GM23338 (cell line): ENCODE results near the gene FABP6. TPM values are rescaled to one million over a fixed set of nuclear protein-coding genes. Genes with fewer than 3 reads are reported as not detected.
A peak's percentile ranks its signal among the peaks of the same experiment; 100 is the strongest.

Source experiments
- ATAC-seq: fragments of 200-7000 bp; cut with Tn5 transposase; 3 replicates; pipeline ENCODE4 v1.9.1; 2020
- DNase-seq: peaks from one replicate; pipeline ENCODE4 v3.0.0-alpha.2; 2015; ENCODE audit warnings: low spot score
- H2AFZ ChIP-seq: fragments of 200-600 bp; sonication (generic); 2 replicates; pipeline ENCODE4 v1.8.0; 2016; ENCODE audit warnings: antibody characterized with exemption, mild to moderate bottlenecking, moderate library complexity
- H3F3A ChIP-seq: fragments of 200-600 bp; sonication (generic); replicated peaks from 2 replicates; pipeline ENCODE4 v1.8.0; 2017; ENCODE audit warnings: antibody characterized with exemption, mixed run types, low read depth
- H3K27ac ChIP-seq: fragments of 200-600 bp; sonication (generic); 2 replicates; pipeline ENCODE4 v1.6.1; 2016; ENCODE audit warnings: low read depth
- H3K27me3 ChIP-seq: fragments of 200-600 bp; sonication (generic); 2 replicates; pipeline ENCODE4 v1.8.0; 2016; ENCODE audit warnings: mild to moderate bottlenecking, mixed run types, moderate library complexity; ENCODE audit not compliant: insufficient read depth
- H3K36me3 ChIP-seq: fragments of 200-600 bp; sonication (generic); 2 replicates; pipeline ENCODE4 v1.8.0; 2016; ENCODE audit warnings: mild to moderate bottlenecking; ENCODE audit not compliant: insufficient read depth
- H3K4me1 ChIP-seq: fragments of 200-600 bp; sonication (generic); 2 replicates; pipeline ENCODE4 v1.8.0; 2016; ENCODE audit warnings: mild to moderate bottlenecking, moderate library complexity; ENCODE audit not compliant: insufficient read depth
- H3K4me2 ChIP-seq: fragments of 200-600 bp; sonication (generic); 2 replicates; pipeline ENCODE4 v1.7.1; 2017; ENCODE audit warnings: mixed run types
- H3K4me3 ChIP-seq: fragments of 200-600 bp; sonication (generic); 2 replicates; pipeline ENCODE4 v1.6.1; 2016; ENCODE audit warnings: mixed run types
- H3K79me2 ChIP-seq: fragments of 200-600 bp; sonication (generic); replicated peaks from 2 replicates; pipeline ENCODE4 v1.8.0; 2017; ENCODE audit warnings: mild to moderate bottlenecking; ENCODE audit not compliant: insufficient read depth
- H3K9me2 ChIP-seq: fragments of 200-600 bp; sonication (generic); 2 replicates; pipeline ENCODE4 v1.8.0; 2017; ENCODE audit not compliant: insufficient read depth
- H4K20me1 ChIP-seq: fragments of 200-600 bp; sonication (generic); replicated peaks from 2 replicates; pipeline ENCODE4 v1.8.0; 2017; ENCODE audit warnings: mild to moderate bottlenecking; ENCODE audit not compliant: insufficient read depth
- H3K27ac Mint-ChIP-seq: 2 replicates; pipeline ENCODE4 v1.8.0; 2020; ENCODE audit warnings: inconsistent platforms, mild to moderate bottlenecking, moderate library complexity, mixed read lengths
- H3K27me3 Mint-ChIP-seq: 3 replicates; pipeline ENCODE4 v1.8.0; 2022; ENCODE audit warnings: low read depth, mild to moderate bottlenecking, moderate library complexity, mixed read lengths, inconsistent platforms; ENCODE audit not compliant: insufficient read depth, poor library complexity
- H3K36me3 Mint-ChIP-seq: 3 replicates; pipeline ENCODE4 v1.8.0; 2021; ENCODE audit warnings: low read depth, mild to moderate bottlenecking, inconsistent platforms, moderate library complexity, mixed read lengths
- H3K4me1 Mint-ChIP-seq: 3 replicates; pipeline ENCODE4 v1.8.0; 2020; ENCODE audit warnings: mild to moderate bottlenecking, inconsistent platforms, mixed read lengths
- H3K4me3 Mint-ChIP-seq: 3 replicates; pipeline ENCODE4 v1.8.0; 2021; ENCODE audit warnings: moderate library complexity, mild to moderate bottlenecking, inconsistent platforms, mixed read lengths
- H3K9me3 Mint-ChIP-seq: 3 replicates; pipeline ENCODE4 v1.8.0; 2020; ENCODE audit warnings: moderate library complexity, mild to moderate bottlenecking, inconsistent platforms, mixed read lengths
- CREB1 ChIP-seq: fragments of 250-450 bp; sonication (Bioruptor Pico); IDR thresholded peaks from 2 replicates; pipeline ENCODE4 v1.5.0; 2020; ENCODE audit warnings: low read depth, mild to moderate bottlenecking, moderate library complexity
- EZH2 ChIP-seq: fragments of 200-600 bp; sonication (generic); IDR thresholded peaks from one replicate; pipeline ENCODE4 v1.8.0; 2017; ENCODE audit warnings: antibody characterized with exemption, mild to moderate bottlenecking, low read depth; ENCODE audit not compliant: unreplicated experiment
- EZH2phosphoT487 ChIP-seq: fragments of 200-600 bp; sonication (generic); IDR thresholded peaks from one replicate; pipeline ENCODE4 v1.8.1; 2018; ENCODE audit warnings: antibody characterized with exemption; ENCODE audit not compliant: unreplicated experiment
- NANOG ChIP-seq: IDR thresholded peaks from 2 replicates; pipeline ENCODE4 v1.6.1; 2016; ENCODE audit warnings: antibody characterized with exemption, borderline replicate concordance
- POLR2AphosphoS5 ChIP-seq: IDR thresholded peaks from 2 replicates; pipeline ENCODE4 v1.6.1; 2016; ENCODE audit warnings: antibody characterized with exemption, low read depth
- ZNF114 ChIP-seq: fragments of 250-450 bp; sonication (Bioruptor Pico); IDR thresholded peaks from 2 replicates; pipeline ENCODE4 v1.5.0; 2020; ENCODE audit warnings: mild to moderate bottlenecking, moderate library complexity
- polyA plus RNA-seq: library from polyadenylated mRNA; unstranded; fragments of >200 nt; fragmentation: Nextera tagmentation; extraction: Ambion mirVana; gene quantifications from 2 replicates; pipeline ENCODE4 v1.2.1, GENCODE V29; 2016
- total RNA-seq: library from RNA; depleted of rRNA; stranded (reverse); fragments of >200 nt; shearing (Covaris generic); gene quantifications from 2 replicates; pipeline ENCODE4 v1.2.3, GENCODE V29; 2014
- TF ChIP-seq, protein P1 (sequence below): IDR thresholded peaks from 2 replicates; pipeline ENCODE4 v1.6.1; 2016; ENCODE audit warnings: antibody characterized with exemption
- TF ChIP-seq, protein P2 (sequence below): IDR thresholded peaks from one replicate; pipeline ENCODE4 v1.6.1; 2018; ENCODE audit warnings: antibody characterized with exemption; ENCODE audit not compliant: unreplicated experiment
- TF ChIP-seq, protein P3 (sequence below): fragments of 250-450 bp; sonication (Bioruptor Pico); IDR thresholded peaks from 2 replicates; pipeline ENCODE4 v1.5.0; 2020; ENCODE audit warnings: mild to moderate bottlenecking, moderate library complexity

Gene FABP6
- total and polyA plus RNA-seq, 2 experiments from 2014 or later, result 2.2 to 7.5 TPM

DNA sequence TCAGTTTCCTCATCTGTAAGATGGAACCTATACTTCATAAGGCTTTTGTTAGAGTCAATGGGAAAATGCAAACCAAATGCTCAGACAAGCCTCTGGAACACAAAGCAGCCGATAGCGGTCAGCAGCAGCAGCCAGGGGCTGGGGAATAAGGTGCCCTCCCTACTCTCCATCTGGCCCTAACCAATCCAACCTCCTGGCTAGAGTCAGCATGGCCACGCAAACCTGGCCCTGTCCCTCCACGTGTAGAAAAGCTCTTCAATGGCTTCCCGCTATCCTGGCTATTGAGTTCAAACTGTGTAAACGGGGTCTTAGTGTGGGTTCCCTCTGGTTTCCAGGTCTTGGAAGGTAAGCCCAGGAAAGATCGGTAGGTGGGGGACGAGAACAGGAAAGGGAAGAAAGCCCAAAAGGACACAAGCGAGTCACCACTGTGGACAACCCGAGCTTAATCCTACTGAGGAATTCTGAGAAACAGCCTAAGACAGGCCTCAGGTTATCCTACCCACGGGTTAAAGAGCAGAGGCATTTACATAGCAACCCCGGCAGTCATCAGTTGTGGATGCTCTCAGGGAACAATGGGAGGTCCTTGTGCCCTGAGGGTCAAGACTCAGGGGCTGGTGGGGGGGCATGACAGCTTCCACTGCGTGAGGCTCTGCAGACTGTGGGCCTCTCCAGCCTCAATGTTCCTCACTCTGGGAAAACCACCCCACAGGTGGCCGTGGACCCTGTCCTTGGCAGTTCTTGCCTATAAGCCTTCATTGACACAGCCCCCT lies 30.9 kb downstream of the FABP6 start (continued):
- TF ChIP-seq CREB1 (CRISPR knock-in tag) (no peak), ZNF114 (CRISPR knock-in tag) (no peak), EZH2 (no peak), POLR2AphosphoS5 (no peak)
- TF ChIP-seq, protein P1, sequence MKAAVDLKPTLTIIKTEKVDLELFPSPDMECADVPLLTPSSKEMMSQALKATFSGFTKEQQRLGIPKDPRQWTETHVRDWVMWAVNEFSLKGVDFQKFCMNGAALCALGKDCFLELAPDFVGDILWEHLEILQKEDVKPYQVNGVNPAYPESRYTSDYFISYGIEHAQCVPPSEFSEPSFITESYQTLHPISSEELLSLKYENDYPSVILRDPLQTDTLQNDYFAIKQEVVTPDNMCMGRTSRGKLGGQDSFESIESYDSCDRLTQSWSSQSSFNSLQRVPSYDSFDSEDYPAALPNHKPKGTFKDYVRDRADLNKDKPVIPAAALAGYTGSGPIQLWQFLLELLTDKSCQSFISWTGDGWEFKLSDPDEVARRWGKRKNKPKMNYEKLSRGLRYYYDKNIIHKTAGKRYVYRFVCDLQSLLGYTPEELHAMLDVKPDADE, result no peak
- TF ChIP-seq, protein P2, sequence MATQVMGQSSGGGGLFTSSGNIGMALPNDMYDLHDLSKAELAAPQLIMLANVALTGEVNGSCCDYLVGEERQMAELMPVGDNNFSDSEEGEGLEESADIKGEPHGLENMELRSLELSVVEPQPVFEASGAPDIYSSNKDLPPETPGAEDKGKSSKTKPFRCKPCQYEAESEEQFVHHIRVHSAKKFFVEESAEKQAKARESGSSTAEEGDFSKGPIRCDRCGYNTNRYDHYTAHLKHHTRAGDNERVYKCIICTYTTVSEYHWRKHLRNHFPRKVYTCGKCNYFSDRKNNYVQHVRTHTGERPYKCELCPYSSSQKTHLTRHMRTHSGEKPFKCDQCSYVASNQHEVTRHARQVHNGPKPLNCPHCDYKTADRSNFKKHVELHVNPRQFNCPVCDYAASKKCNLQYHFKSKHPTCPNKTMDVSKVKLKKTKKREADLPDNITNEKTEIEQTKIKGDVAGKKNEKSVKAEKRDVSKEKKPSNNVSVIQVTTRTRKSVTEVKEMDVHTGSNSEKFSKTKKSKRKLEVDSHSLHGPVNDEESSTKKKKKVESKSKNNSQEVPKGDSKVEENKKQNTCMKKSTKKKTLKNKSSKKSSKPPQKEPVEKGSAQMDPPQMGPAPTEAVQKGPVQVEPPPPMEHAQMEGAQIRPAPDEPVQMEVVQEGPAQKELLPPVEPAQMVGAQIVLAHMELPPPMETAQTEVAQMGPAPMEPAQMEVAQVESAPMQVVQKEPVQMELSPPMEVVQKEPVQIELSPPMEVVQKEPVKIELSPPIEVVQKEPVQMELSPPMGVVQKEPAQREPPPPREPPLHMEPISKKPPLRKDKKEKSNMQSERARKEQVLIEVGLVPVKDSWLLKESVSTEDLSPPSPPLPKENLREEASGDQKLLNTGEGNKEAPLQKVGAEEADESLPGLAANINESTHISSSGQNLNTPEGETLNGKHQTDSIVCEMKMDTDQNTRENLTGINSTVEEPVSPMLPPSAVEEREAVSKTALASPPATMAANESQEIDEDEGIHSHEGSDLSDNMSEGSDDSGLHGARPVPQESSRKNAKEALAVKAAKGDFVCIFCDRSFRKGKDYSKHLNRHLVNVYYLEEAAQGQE, result no peak

DNA sequence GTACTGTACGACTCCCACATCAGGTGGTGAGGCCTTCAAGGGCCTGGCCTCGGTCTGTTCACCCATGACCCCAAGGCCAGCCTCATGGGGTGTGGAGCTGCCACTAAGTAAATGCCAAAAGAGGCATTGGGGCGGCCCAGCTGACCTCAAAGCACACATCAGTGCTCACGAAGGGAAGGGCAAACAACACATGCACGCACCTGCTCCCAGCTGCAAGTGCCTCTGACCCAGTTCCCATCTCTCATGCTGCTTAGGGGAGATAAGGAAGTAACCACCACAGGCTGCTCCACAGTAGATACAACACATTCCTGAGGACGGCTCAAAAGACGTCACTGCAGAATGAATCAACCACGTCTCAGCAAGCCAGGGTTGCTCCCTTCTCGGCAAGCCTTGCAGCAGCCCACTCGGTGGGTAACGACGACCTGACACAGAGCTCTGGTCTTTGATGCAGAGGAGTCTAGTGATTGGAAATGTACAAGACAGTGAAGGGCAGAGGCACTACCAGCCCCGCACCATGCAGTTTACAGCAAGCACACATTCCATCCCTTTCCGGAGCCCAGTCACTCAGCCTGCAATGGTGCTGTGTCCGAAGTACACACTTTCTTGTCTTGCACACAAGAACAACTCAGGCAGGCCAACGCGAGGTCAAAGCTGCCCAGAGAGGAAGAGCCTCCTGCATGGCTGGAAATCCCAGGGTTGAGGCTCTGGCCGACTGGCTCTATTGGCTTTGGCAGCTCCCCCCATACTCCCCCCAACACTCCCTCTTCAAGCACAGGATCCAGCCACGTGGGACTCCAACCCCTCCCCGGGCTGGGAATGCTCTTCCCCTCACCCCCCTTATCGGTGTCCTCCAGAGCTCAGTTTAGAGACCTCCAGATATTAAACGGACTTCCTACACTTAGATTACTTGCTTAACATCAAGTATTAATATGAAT lies 31.8 kb downstream of the FABP6 start:
- Mint-ChIP-seq H3K36me3 (peaks cover 41% of the 10 kb centered on the region), H3K4me1 (peaks cover 50% of the 10 kb centered on the region), H3K4me3 (no peak overlapping the region), H3K27ac (peak overlapping the region; percentile 35), H3K27me3 (peaks cover 4% of the 10 kb centered on the region), H3K9me3 (no peaks in the 10 kb centered on the region)
- ATAC-seq, result peak; percentile 18
- Histone ChIP-seq H3F3A (peaks cover 17% of the 10 kb centered on the region; the same call in 1 of the 2 replicates), H2AFZ (no peak overlapping the region), H3K79me2 (peaks cover 15% of the 10 kb centered on the region; the same call in 1 of the 2 replicates), H4K20me1 (0 out of 2 replicates have a peak, but pooled peaks cover 7% of the 10 kb centered on the region), H3K36me3 (peaks cover 8% of the 10 kb centered on the region), H3K4me3 (no peak overlapping the region), H3K4me2 (no peak overlapping the region), H3K9me2 (no peaks in the 10 kb centered on the region), H3K27ac (no peak overlapping the region), H3K4me1 (peaks cover 18% of the 10 kb centered on the region), H3K27me3 (no peaks in the 10 kb centered on the region)
- no peak for DNase-seq
- no peak for TF ChIP-seq ZNF114 (CRISPR knock-in tag)
- no peak for TF ChIP-seq EZH2phosphoT487
- TF ChIP-seq, protein P1, result no peak
- no peak for TF ChIP-seq NANOG
- no peak for TF ChIP-seq CREB1 (CRISPR knock-in tag)
- TF ChIP-seq, protein P3, sequence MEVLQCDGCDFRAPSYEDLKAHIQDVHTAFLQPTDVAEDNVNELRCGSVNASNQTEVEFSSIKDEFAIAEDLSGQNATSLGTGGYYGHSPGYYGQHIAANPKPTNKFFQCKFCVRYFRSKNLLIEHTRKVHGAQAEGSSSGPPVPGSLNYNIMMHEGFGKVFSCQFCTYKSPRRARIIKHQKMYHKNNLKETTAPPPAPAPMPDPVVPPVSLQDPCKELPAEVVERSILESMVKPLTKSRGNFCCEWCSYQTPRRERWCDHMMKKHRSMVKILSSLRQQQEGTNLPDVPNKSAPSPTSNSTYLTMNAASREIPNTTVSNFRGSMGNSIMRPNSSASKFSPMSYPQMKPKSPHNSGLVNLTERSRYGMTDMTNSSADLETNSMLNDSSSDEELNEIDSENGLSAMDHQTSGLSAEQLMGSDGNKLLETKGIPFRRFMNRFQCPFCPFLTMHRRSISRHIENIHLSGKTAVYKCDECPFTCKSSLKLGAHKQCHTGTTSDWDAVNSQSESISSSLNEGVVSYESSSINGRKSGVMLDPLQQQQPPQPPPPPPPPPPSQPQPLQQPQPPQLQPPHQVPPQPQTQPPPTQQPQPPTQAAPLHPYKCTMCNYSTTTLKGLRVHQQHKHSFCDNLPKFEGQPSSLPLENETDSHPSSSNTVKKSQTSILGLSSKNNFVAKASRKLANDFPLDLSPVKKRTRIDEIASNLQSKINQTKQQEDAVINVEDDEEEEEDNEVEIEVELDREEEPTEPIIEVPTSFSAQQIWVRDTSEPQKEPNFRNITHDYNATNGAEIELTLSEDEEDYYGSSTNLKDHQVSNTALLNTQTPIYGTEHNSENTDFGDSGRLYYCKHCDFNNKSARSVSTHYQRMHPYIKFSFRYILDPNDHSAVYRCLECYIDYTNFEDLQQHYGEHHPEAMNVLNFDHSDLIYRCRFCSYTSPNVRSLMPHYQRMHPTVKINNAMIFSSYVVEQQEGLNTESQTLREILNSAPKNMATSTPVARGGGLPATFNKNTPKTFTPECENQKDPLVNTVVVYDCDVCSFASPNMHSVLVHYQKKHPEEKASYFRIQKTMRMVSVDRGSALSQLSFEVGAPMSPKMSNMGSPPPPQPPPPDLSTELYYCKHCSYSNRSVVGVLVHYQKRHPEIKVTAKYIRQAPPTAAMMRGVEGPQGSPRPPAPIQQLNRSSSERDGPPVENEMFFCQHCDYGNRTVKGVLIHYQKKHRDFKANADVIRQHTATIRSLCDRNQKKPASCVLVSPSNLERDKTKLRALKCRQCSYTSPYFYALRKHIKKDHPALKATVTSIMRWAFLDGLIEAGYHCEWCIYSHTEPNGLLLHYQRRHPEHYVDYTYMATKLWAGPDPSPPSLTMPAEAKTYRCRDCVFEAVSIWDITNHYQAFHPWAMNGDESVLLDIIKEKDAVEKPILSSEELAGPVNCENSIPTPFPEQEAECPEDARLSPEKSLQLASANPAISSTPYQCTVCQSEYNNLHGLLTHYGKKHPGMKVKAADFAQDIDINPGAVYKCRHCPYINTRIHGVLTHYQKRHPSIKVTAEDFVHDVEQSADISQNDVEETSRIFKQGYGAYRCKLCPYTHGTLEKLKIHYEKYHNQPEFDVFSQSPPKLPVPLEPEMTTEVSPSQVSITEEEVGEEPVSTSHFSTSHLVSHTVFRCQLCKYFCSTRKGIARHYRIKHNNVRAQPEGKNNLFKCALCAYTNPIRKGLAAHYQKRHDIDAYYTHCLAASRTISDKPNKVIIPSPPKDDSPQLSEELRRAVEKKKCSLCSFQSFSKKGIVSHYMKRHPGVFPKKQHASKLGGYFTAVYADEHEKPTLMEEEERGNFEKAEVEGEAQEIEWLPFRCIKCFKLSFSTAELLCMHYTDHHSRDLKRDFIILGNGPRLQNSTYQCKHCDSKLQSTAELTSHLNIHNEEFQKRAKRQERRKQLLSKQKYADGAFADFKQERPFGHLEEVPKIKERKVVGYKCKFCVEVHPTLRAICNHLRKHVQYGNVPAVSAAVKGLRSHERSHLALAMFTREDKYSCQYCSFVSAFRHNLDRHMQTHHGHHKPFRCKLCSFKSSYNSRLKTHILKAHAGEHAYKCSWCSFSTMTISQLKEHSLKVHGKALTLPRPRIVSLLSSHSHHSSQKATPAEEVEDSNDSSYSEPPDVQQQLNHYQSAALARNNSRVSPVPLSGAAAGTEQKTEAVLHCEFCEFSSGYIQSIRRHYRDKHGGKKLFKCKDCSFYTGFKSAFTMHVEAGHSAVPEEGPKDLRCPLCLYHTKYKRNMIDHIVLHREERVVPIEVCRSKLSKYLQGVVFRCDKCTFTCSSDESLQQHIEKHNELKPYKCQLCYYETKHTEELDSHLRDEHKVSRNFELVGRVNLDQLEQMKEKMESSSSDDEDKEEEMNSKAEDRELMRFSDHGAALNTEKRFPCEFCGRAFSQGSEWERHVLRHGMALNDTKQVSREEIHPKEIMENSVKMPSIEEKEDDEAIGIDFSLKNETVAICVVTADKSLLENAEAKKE, result no peak
- TF ChIP-seq POLR2AphosphoS5, result no peak
